KMS-11 (cell line): ENCODE results near the gene PKDREJ.

Experiments used
- H2AFZ ChIP-seq: fragments of 200-600 bp; sonication (generic); 2 replicates; pipeline ENCODE4 v1.6.1; 2016; ENCODE audit warnings: antibody characterized with exemption, mixed run types, low read depth
- H3K27ac ChIP-seq: fragments of 200-600 bp; sonication (generic); 2 replicates; pipeline ENCODE4 v1.6.1; 2016; ENCODE audit warnings: mild to moderate bottlenecking, mixed run types
- H3K27me3 ChIP-seq: fragments of 200-600 bp; sonication (generic); 2 replicates; pipeline ENCODE4 v1.6.1; 2017; ENCODE audit warnings: mild to moderate bottlenecking, low read depth, mixed run types, moderate library complexity; ENCODE audit not compliant: insufficient read depth
- H3K36me3 ChIP-seq: fragments of 200-600 bp; sonication (generic); 2 replicates; pipeline ENCODE4 v1.6.1; 2017; ENCODE audit warnings: mild to moderate bottlenecking, mixed run types; ENCODE audit not compliant: insufficient read depth
- H3K4me1 ChIP-seq: fragments of 200-600 bp; sonication (generic); 2 replicates; pipeline ENCODE4 v1.6.1; 2016; ENCODE audit warnings: mild to moderate bottlenecking, low read depth, mixed run types; ENCODE audit not compliant: poor library complexity, severe bottlenecking
- H3K4me2 ChIP-seq: fragments of 200-600 bp; sonication (generic); 2 replicates; pipeline ENCODE4 v1.7.0; 2016; ENCODE audit warnings: mild to moderate bottlenecking, mixed run types
- H3K4me3 ChIP-seq: fragments of 200-600 bp; sonication (generic); IDR thresholded peaks from 2 replicates; pipeline ENCODE4 v1.6.1; 2017; ENCODE audit warnings: low read depth, low read length, mixed read lengths; ENCODE audit not compliant: insufficient read depth
- H3K79me2 ChIP-seq: fragments of 200-600 bp; sonication (generic); 2 replicates; pipeline ENCODE4 v1.6.1; 2016; ENCODE audit warnings: low read depth, mixed run types; ENCODE audit not compliant: insufficient read depth
- H3K9ac ChIP-seq: fragments of 200-600 bp; sonication (generic); 2 replicates; pipeline ENCODE4 v1.6.1; 2016; ENCODE audit warnings: mild to moderate bottlenecking, mixed run types
- H4K20me1 ChIP-seq: fragments of 200-600 bp; sonication (generic); 2 replicates; pipeline ENCODE4 v1.6.1; 2016; ENCODE audit warnings: mild to moderate bottlenecking, mixed run types; ENCODE audit not compliant: insufficient read depth
- TF ChIP-seq, protein P1 (sequence below): fragments of 200-600 bp; sonication (generic); conservative IDR thresholded peaks from 2 replicates; pipeline ENCODE4 v1.6.1; 2017; ENCODE audit warnings: low read depth, mild to moderate bottlenecking, antibody characterized with exemption, low read length, moderate library complexity, mixed read lengths

PKDREJ gene

DNA sequence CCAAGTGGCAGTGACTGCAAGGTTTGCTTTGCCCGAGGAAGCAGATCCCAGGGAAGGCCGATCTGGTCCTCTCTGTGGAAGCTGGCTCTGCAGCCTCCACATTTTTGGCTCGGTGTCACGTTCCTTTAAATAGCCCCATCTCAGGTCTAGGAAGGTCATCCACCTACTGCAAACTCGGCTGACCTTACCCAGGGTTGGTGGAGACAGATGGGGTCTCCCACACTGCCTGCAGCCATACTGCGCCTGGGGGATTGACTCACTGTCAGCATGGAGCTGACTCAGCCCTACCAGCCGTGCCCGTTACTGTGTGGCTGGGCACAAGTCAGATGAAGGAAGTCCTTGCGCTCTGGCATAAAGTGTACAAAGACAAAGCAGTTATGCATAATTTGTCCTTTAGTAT lies 29.9 kb downstream of the PKDREJ start:
- Histone ChIP-seq H2AFZ (no peak overlapping the region), H3K79me2 (no peaks in the 10 kb centered on the region), H3K27ac (no peak overlapping the region), H3K4me3 (no peak overlapping the region), H4K20me1 (no peaks in the 10 kb centered on the region), H3K27me3 (no peaks in the 10 kb centered on the region), H3K9ac (no peak overlapping the region), H3K36me3 (no peaks in the 10 kb centered on the region), H3K4me1 (peaks cover 2% of the 10 kb centered on the region), H3K4me2 (no peak overlapping the region)
- TF ChIP-seq, protein P1, sequence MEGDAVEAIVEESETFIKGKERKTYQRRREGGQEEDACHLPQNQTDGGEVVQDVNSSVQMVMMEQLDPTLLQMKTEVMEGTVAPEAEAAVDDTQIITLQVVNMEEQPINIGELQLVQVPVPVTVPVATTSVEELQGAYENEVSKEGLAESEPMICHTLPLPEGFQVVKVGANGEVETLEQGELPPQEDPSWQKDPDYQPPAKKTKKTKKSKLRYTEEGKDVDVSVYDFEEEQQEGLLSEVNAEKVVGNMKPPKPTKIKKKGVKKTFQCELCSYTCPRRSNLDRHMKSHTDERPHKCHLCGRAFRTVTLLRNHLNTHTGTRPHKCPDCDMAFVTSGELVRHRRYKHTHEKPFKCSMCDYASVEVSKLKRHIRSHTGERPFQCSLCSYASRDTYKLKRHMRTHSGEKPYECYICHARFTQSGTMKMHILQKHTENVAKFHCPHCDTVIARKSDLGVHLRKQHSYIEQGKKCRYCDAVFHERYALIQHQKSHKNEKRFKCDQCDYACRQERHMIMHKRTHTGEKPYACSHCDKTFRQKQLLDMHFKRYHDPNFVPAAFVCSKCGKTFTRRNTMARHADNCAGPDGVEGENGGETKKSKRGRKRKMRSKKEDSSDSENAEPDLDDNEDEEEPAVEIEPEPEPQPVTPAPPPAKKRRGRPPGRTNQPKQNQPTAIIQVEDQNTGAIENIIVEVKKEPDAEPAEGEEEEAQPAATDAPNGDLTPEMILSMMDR = no peak

- no peaks in the 10 kb centered on the region for H3K4me1 ChIP-seq
- no peaks in the 10 kb centered on the region for H3K36me3 ChIP-seq
- H3K27me3 ChIP-seq = no peaks in the 10 kb centered on the region
- no peak overlapping the region for H3K4me2 ChIP-seq
- H4K20me1 ChIP-seq = no peaks in the 10 kb centered on the region
- H3K27ac ChIP-seq = no peak overlapping the region
- no peak overlapping the region for H3K9ac ChIP-seq
- no peak overlapping the region for H3K4me3 ChIP-seq
- no peaks in the 10 kb centered on the region for H3K79me2 ChIP-seq
- TF ChIP-seq, protein P1 = no peak
- H2AFZ ChIP-seq = no peak overlapping the region
Measured at GRCh38 chr22:46230262-46230901, 32.8 kb downstream of the PKDREJ start.

DNA sequence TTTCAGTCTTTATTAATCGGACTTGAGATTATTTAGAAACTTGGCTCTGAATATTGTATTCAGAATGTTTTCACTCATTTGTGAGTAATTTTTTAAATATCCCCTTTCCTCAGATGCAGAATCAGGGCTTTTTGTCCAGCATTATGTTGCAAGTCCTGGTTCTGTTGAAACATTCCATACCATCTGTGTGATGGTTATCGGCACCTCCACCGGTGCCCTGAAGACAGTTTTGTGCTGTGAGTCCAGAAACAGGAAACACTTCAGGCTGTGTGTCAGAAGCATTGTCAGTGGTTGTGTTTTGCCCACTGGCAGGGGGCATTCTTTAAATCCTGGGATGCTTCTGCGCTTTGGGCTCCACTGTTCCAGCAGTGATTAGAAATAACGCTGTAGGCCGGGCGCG lies 33.4 kb downstream of the PKDREJ start:
- Histone ChIP-seq H3K79me2 (no peaks in the 10 kb centered on the region), H3K27ac (no peak overlapping the region), H3K9ac (no peak overlapping the region), H3K4me3 (no peak overlapping the region), H3K27me3 (no peaks in the 10 kb centered on the region), H3K4me2 (no peak overlapping the region), H4K20me1 (no peaks in the 10 kb centered on the region), H3K4me1 (no peaks in the 10 kb centered on the region), H3K36me3 (no peaks in the 10 kb centered on the region), H2AFZ (no peak overlapping the region)
- TF ChIP-seq, protein P1 = no peak

DNA sequence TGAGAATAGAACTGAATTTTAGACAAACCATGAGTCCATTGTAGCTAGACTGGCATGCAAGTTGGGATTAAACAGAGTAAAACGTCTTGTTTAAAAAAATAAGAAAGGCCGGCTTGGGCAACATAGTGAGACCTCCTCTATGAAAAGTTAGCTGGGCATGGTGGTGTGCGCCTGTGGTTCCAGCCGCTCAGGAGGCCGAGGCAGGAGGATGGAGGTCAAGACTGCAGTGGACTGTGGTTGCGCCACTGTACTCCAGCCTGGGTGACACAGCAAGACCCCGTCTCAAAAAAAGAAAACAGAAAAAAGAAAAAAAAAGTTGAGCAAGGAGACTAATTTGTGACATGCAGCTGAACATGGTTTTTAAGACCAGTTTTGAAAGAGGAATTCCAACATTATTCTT lies 36.6 kb downstream of the PKDREJ start:
- Histone ChIP-seq H3K36me3 (no peaks in the 10 kb centered on the region), H3K27ac (no peak overlapping the region), H2AFZ (no peak overlapping the region), H3K9ac (no peak overlapping the region), H4K20me1 (no peaks in the 10 kb centered on the region), H3K4me2 (no peak overlapping the region), H3K79me2 (no peaks in the 10 kb centered on the region), H3K27me3 (no peaks in the 10 kb centered on the region), H3K4me1 (no peaks in the 10 kb centered on the region), H3K4me3 (no peak overlapping the region)
- TF ChIP-seq, protein P1 = no peak
